Mucosa of descending colon (tissue), 3 donors: Measurements from ENCODE around the gene IL15RA. TPM values are rescaled to one million over a fixed set of nuclear protein-coding genes. Genes with fewer than 3 reads are reported as not detected.
"Not testable (repeated sequence)": the region's sequence is repeated elsewhere in the genome, so short reads cannot be mapped to it uniquely, and the experiment has no call there.

Experiments used
- ATAC-seq: fragments of 200-7000 bp; cut with Tn5 transposase; one replicate; pipeline ENCODE4 v1.9.1; 2020; ENCODE audit warnings: mild to moderate bottlenecking, moderate library complexity
- DNase-seq, 3 donors: peaks; one replicate each; pipeline ENCODE4 v3.0.0-alpha.2; 2020
- H3K36me3 ChIP-seq: fragments of 200-600 bp; one replicate; pipeline ENCODE4 v1.8.0; 2021; ENCODE audit warnings: low read depth, mild to moderate bottlenecking
- H3K4me1 ChIP-seq: fragments of 200-600 bp; one replicate; pipeline ENCODE4 v1.8.0; 2021; ENCODE audit warnings: low read depth, mild to moderate bottlenecking
- H3K4me3 ChIP-seq: fragments of 200-600 bp; one replicate; pipeline ENCODE4 v1.8.0; 2021; ENCODE audit warnings: mild to moderate bottlenecking
- H3K9me3 ChIP-seq: fragments of 200-600 bp; one replicate; pipeline ENCODE4 v1.8.0; 2021; ENCODE audit warnings: mild to moderate bottlenecking
- CTCF ChIP-seq: fragments of 200-600 bp; IDR thresholded peaks from one replicate; pipeline ENCODE4 v1.8.0; 2022; ENCODE audit warnings: antibody characterized with exemption, mild to moderate bottlenecking
- intact Hi-C, 2 donors: fragments of 100-400 bp; cut with DNase I in 1 of 2; cut with micrococcal nuclease in 1 of 2; formaldehyde crosslinking; loops; one replicate each; pipeline versions ENCODE4 v1.11.0 to v1.11.1; 2022; cut with DNase I, micrococcal nuclease
- total RNA-seq, 3 donors: library from RNA; stranded (reverse); fragmentation: NEBNext Ultra II Directional in 2 of 3; extraction: Animal tissue kit (Norgen Biotek cat#: 25700) in 2 of 3; gene quantifications; one replicate each; pipeline versions ENCODE4 v1.2.1 to v1.2.4, GENCODE V29; 2021 to 2023
- donor health status: DM: no; HTN: no; CAD: no; lungs with moderate emphysema.
- donor health status: DM: no; HTN: no; CAD: no.
- donor health status: DM: no; HTN: yes; CAD: no.

IL15RA gene
- total RNA-seq, 3 donors from 2014 or later: 19.4 to 26.6 (median 20.6) TPM

- Histone ChIP-seq H3K4me1 (peaks cover 22% of the 10 kb centered on the region), H3K36me3 (no peaks in the 10 kb centered on the region), H3K9me3 (no peaks in the 10 kb centered on the region), H3K4me3 (no peak overlapping the region)
- DNase-seq (no peak), ATAC-seq (no peak)
- intact Hi-C loops: no loop called here
- TF ChIP-seq CTCF: no peak
Measured at GRCh38 chr10:5968037-5968680, 9.2 kb downstream of the IL15RA start.

- peaks cover 10% of the 10 kb centered on the region for H3K4me1 ChIP-seq
- H3K9me3 ChIP-seq: no peaks in the 10 kb centered on the region
- intact Hi-C loops: no loop called here
- DNase-seq (peak in 1 of 3 donors; percentile 40), ATAC-seq (peak; percentile 74)
- H3K4me3 ChIP-seq: no peak overlapping the region
- H3K36me3 ChIP-seq: no peaks in the 10 kb centered on the region
- TF ChIP-seq CTCF: no peak
Measured at GRCh38 chr10:5965266-5965665, 12.1 kb downstream of the IL15RA start.

- TF ChIP-seq CTCF: no peak
- DNase-seq (no peak), ATAC-seq (no peak)
- Histone ChIP-seq H3K4me3 (no peak overlapping the region), H3K4me1 (peaks cover 10% of the 10 kb centered on the region), H3K9me3 (no peaks in the 10 kb centered on the region), H3K36me3 (no peaks in the 10 kb centered on the region)
- intact Hi-C loops: no loop called here
Measured at GRCh38 chr10:5964736-5965135, 12.6 kb downstream of the IL15RA start.

- no peak for DNase-seq
- H3K4me1 ChIP-seq: peaks cover 10% of the 10 kb centered on the region
- ATAC-seq: no peak
- intact Hi-C loops: no loop called here
- no peak for TF ChIP-seq CTCF
- no peaks in the 10 kb centered on the region for H3K9me3 ChIP-seq
- H3K36me3 ChIP-seq: no peaks in the 10 kb centered on the region
- H3K4me3 ChIP-seq: no peak overlapping the region
Measured at GRCh38 chr10:5963591-5963990, 13.8 kb downstream of the IL15RA start.

- peaks cover 10% of the 10 kb centered on the region for H3K4me1 ChIP-seq
- H3K9me3 ChIP-seq: no peaks in the 10 kb centered on the region
- no peaks in the 10 kb centered on the region for H3K36me3 ChIP-seq
- DNase-seq: no peak
- intact Hi-C loops: no loop called here
- ATAC-seq: no peak
- no peak for TF ChIP-seq CTCF
- H3K4me3 ChIP-seq: no peak overlapping the region
Measured at GRCh38 chr10:5963071-5963470, 14.3 kb downstream of the IL15RA start.

- H3K36me3 ChIP-seq, H3K4me3 ChIP-seq, DNase-seq, intact Hi-C loops, ATAC-seq, H3K9me3 ChIP-seq: not testable (repeated sequence)
- peaks cover 10% of the 10 kb centered on the region for H3K4me1 ChIP-seq
Measured at GRCh38 chr10:5962358-5962940, 14.9 kb downstream of the IL15RA start.
